DOHH2 (cell line): Measurements from ENCODE around the gene TXNRD2.
A peak's percentile ranks its signal among the peaks of the same experiment; 100 is the strongest.

Experiments used
- H3F3A ChIP-seq: fragments of 200-600 bp; sonication (generic), shearing (Covaris generic); 2 replicates; pipeline ENCODE4 v1.6.0; 2016; ENCODE audit warnings: antibody characterized with exemption, mild to moderate bottlenecking; ENCODE audit not compliant: control insufficient read depth, insufficient read depth
- H3K27ac ChIP-seq: fragments of 200-600 bp; sonication (generic); 2 replicates; pipeline ENCODE4 v1.5.1; 2014; ENCODE audit warnings: low read depth, mild to moderate bottlenecking, low read length, moderate library complexity
- H3K27me3 ChIP-seq: fragments of 200-600 bp; sonication (generic); 2 replicates; pipeline ENCODE4 v1.6.1; 2014; ENCODE audit warnings: mild to moderate bottlenecking, low read length, mixed read lengths; ENCODE audit not compliant: control insufficient read depth
- H3K36me3 ChIP-seq: fragments of 200-600 bp; sonication (generic); 2 replicates; pipeline ENCODE4 v1.6.1; 2014; ENCODE audit warnings: mild to moderate bottlenecking, low read length, moderate library complexity, mixed read lengths; ENCODE audit not compliant: control insufficient read depth
- H3K4me1 ChIP-seq: fragments of 200-600 bp; sonication (generic); 2 replicates; pipeline ENCODE4 v1.6.1; 2014; ENCODE audit warnings: mild to moderate bottlenecking, low read length, mixed read lengths; ENCODE audit not compliant: control insufficient read depth
- H3K4me2 ChIP-seq: fragments of 200-600 bp; sonication (generic); 2 replicates; pipeline ENCODE4 v1.6.0; 2014; ENCODE audit warnings: mild to moderate bottlenecking, low read length, moderate library complexity
- H3K4me3 ChIP-seq: fragments of 200-600 bp; sonication (generic); 2 replicates; pipeline ENCODE4 v1.5.1; 2014; ENCODE audit warnings: mild to moderate bottlenecking, low read length, mixed read lengths
- H3K79me2 ChIP-seq: fragments of 200-600 bp; sonication (generic); 2 replicates; pipeline ENCODE4 v1.6.1; 2014; ENCODE audit warnings: mild to moderate bottlenecking, low read length, mixed read lengths; ENCODE audit not compliant: control insufficient read depth
- H3K9me2 ChIP-seq: fragments of 200-600 bp; sonication (generic); replicated peaks from 2 replicates; pipeline ENCODE4 v1.6.1; 2014; ENCODE audit warnings: mild to moderate bottlenecking, low read length, mixed read lengths; ENCODE audit not compliant: control insufficient read depth
- H3K9me3 ChIP-seq: fragments of 200-600 bp; sonication (generic); 2 replicates; pipeline ENCODE4 v1.6.1; 2014; ENCODE audit warnings: antibody characterized with exemption, low read length, mixed read lengths; ENCODE audit not compliant: control insufficient read depth, insufficient read depth
- H4K20me1 ChIP-seq: fragments of 200-600 bp; sonication (generic); 2 replicates; pipeline ENCODE4 v1.6.0; 2014; ENCODE audit warnings: low read depth, mild to moderate bottlenecking, antibody characterized with exemption, low read length, moderate library complexity; ENCODE audit not compliant: control insufficient read depth, insufficient read depth
- CTCF ChIP-seq: fragments of 200-600 bp; sonication (generic); IDR thresholded peaks from one replicate; pipeline ENCODE4 v1.5.1; 2014; ENCODE audit warnings: antibody characterized with exemption, mild to moderate bottlenecking, low read depth, low read length; ENCODE audit not compliant: poor library complexity, severe bottlenecking
- EZH2phosphoT487 ChIP-seq: fragments of 200-600 bp; sonication (generic); IDR thresholded peaks from 2 replicates; pipeline ENCODE4 v1.6.1; 2017; ENCODE audit warnings: borderline replicate concordance, mild to moderate bottlenecking, antibody characterized with exemption, low read length, moderate library complexity, mixed read lengths

TXNRD2 gene

GRCh38 chr22:19941365-19942082 is at the start of gene TXNRD2, which contains the start of gene COMT:
TXNRD2 (minus strand) TSS chr22:19941818; CDS start chr22:19941803, 15 bp downstream.
COMT (plus strand) TSS chr22:19941772; CDS start chr22:19962527, 20,755 bp downstream.
- Histone ChIP-seq H3K9me2 (no peaks in the 10 kb centered on the region), H3K27me3 (no peaks in the 10 kb centered on the region), H3K4me3 (peak within 1 kb of the TSS; percentile 93), H3K79me2 (peaks cover 55% of the 10 kb centered on the region), H3K4me2 (peak within 1 kb of the TSS; percentile 78), H4K20me1 (no peaks in the 10 kb centered on the region), H3F3A (peaks cover 13% of the 10 kb centered on the region; the same call in 1 of the 2 replicates), H3K36me3 (peaks cover 30% of the 10 kb centered on the region), H3K9me3 (no peaks in the 10 kb centered on the region), H3K4me1 (peaks cover 38% of the 10 kb centered on the region), H3K27ac (peak within 1 kb of the TSS; percentile 58)
- TF ChIP-seq EZH2phosphoT487 (no peak), CTCF (no peak)

GRCh38 chr22:19991395-19991644 is 49.7 kb upstream of the TXNRD2 start:
- no peaks in the 10 kb centered on the region; the same call in 1 of the 2 replicates for H3K27me3 ChIP-seq
- H3K79me2 ChIP-seq = no peaks in the 10 kb centered on the region
- no peak overlapping the region for H3K27ac ChIP-seq

GRCh38 chr22:19990609-19991394 is 49.2 kb upstream of the TXNRD2 start:
- no peaks in the 10 kb centered on the region for H3K36me3 ChIP-seq
- no peaks in the 10 kb centered on the region for H3K9me2 ChIP-seq
- H3K4me3 ChIP-seq = no peak overlapping the region
- H4K20me1 ChIP-seq = no peaks in the 10 kb centered on the region
- no peak overlapping the region for H3K4me2 ChIP-seq
- no peaks in the 10 kb centered on the region for H3K9me3 ChIP-seq
- no peak for TF ChIP-seq CTCF
- TF ChIP-seq EZH2phosphoT487 = no peak
- H3K27me3 ChIP-seq = no peaks in the 10 kb centered on the region; the same call in 1 of the 2 replicates
- peaks cover 11% of the 10 kb centered on the region for H3K4me1 ChIP-seq
- no peak overlapping the region for H3K27ac ChIP-seq
- H3F3A ChIP-seq = no peaks in the 10 kb centered on the region
- H3K79me2 ChIP-seq = no peaks in the 10 kb centered on the region

More at GRCh38 chr22:19991395-19991644, 49.7 kb upstream of the TXNRD2 start:
- Histone ChIP-seq H3F3A (no peaks in the 10 kb centered on the region), H3K4me2 (no peak overlapping the region), H4K20me1 (no peaks in the 10 kb centered on the region), H3K36me3 (no peaks in the 10 kb centered on the region), H3K9me3 (no peaks in the 10 kb centered on the region), H3K4me3 (no peak overlapping the region), H3K9me2 (no peaks in the 10 kb centered on the region), H3K4me1 (peaks cover 6% of the 10 kb centered on the region)
- TF ChIP-seq EZH2phosphoT487 (no peak), CTCF (no peak)
